Measurements from ENCODE around the gene TRIM22.

DNA sequence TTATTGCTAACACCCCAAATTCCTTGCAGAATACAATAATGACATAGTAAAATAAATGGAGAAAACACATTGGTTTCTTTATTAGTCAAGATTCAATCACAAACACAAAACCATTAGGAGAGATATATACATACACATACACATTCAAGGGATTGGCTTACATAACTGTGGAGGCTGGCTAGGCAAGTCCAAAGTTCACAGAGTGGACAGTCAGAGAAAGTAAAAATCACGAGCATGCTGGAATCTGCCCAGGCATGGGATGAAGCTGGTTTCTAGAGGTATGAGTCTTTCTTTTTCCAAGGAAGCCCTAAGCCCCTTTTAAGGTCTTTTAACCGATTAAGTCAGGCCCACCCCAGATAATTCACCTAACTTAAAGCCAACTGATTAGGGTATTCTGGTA lies 33.0 kb downstream of the TRIM22 start:
- TF ChIP-seq EZH2 (IDR thresholded peaks at IDR 0.05) (no peak), POLR2AphosphoS5 (IDR thresholded peaks at IDR 0.05; ENCODE audit: borderline replicate concordance, low read depth, low read length) (no peak)
